Nephron (organoid): ENCODE results near the gene PPM1F.
A peak's percentile ranks its signal among the peaks of the same experiment; 100 is the strongest.

Experiments
- H3K27ac Mint-ChIP-seq, 3 experiments: 2 replicates each; pipeline ENCODE4 v1.8.0; 2020; ENCODE audit warnings: mixed read lengths in 3 of 3, mild to moderate bottlenecking in 2 of 3, moderate library complexity in 1 of 3
- H3K27me3 Mint-ChIP-seq: 2 replicates; pipeline ENCODE4 v1.8.0; 2021; ENCODE audit warnings: low read depth, mild to moderate bottlenecking, moderate library complexity, mixed read lengths
- H3K36me3 Mint-ChIP-seq: 2 replicates; pipeline ENCODE4 v1.8.0; 2020; ENCODE audit warnings: low read depth, mixed read lengths
- H3K4me1 Mint-ChIP-seq: 2 replicates; pipeline ENCODE4 v1.8.0; 2020; ENCODE audit warnings: mixed read lengths
- H3K4me3 Mint-ChIP-seq, 3 experiments: 2 replicates each; pipeline ENCODE4 v1.8.0; 2020; ENCODE audit warnings: mild to moderate bottlenecking in 3 of 3, mixed read lengths in 3 of 3, moderate library complexity in 2 of 3
- H3K9me3 Mint-ChIP-seq: 2 replicates; pipeline ENCODE4 v1.8.0; 2020; ENCODE audit warnings: mixed read lengths
- CTCF ChIP-seq, 3 experiments: fragments of 200-600 bp; sonication (generic); IDR thresholded peaks; one replicate each; pipeline ENCODE4 v1.5.0; 2021; ENCODE audit warnings: antibody characterized with exemption in 3 of 3; ENCODE audit not compliant: unreplicated experiment in 3 of 3

PPM1F gene

GRCh38 chr22:21952586-21953571 is at the start of gene PPM1F:
Gene PPM1F, minus strand, starts transcription at chr22:21952848. Its CDS starts 6,800 bp downstream, at chr22:21946048.
- H3K4me3 Mint-ChIP-seq: peak within 1 kb of the TSS; percentile 88 to 92 (median 89)
- no peaks in the 10 kb centered on the region for H3K27me3 Mint-ChIP-seq

GRCh38 chr22:22001664-22002525 is 49.2 kb upstream of the PPM1F start:
- no peaks in the 10 kb centered on the region for H3K4me1 Mint-ChIP-seq
- no peak overlapping the region for H3K27ac Mint-ChIP-seq

More at GRCh38 chr22:21952586-21953571, at the start of gene PPM1F:
- Mint-ChIP-seq H3K27ac (peak within 1 kb of the TSS; percentile 39 to 74 (median 62)), H3K4me1 (peaks cover 31% of the 10 kb centered on the region), H3K36me3 (no peaks in the 10 kb centered on the region), H3K9me3 (no peaks in the 10 kb centered on the region)
- TF ChIP-seq CTCF (IDR thresholded peaks at IDR 0.05; ENCODE audit: unreplicated experiment in 3 of 3): peak; percentile 74 to 90 (median 88)

GRCh38 chr22:21998595-21999247 is 46.1 kb upstream of the PPM1F start:
- H3K27ac Mint-ChIP-seq: no peak overlapping the region
- no peaks in the 10 kb centered on the region for H3K9me3 Mint-ChIP-seq
- TF ChIP-seq CTCF (IDR thresholded peaks at IDR 0.05; ENCODE audit: unreplicated experiment in 3 of 3): no peak
- no peaks in the 10 kb centered on the region for H3K4me1 Mint-ChIP-seq
- H3K27me3 Mint-ChIP-seq: peaks cover 60% of the 10 kb centered on the region
- no peaks in the 10 kb centered on the region for H3K36me3 Mint-ChIP-seq
- no peak overlapping the region for H3K4me3 Mint-ChIP-seq

More at GRCh38 chr22:22001664-22002525, 49.2 kb upstream of the PPM1F start:
- Mint-ChIP-seq H3K36me3 (no peaks in the 10 kb centered on the region), H3K4me3 (no peak overlapping the region), H3K9me3 (no peaks in the 10 kb centered on the region), H3K27me3 (peaks cover 43% of the 10 kb centered on the region)
- no peak for TF ChIP-seq CTCF (IDR thresholded peaks at IDR 0.05; ENCODE audit: unreplicated experiment in 3 of 3)

- no peak overlapping the region for H3K4me3 Mint-ChIP-seq
- no peak for TF ChIP-seq CTCF (IDR thresholded peaks at IDR 0.05; ENCODE audit: unreplicated experiment in 3 of 3)
- peaks cover 50% of the 10 kb centered on the region for H3K27me3 Mint-ChIP-seq
- H3K4me1 Mint-ChIP-seq: peaks cover under 1% of the 10 kb centered on the region
- H3K9me3 Mint-ChIP-seq: no peaks in the 10 kb centered on the region
- no peak overlapping the region for H3K27ac Mint-ChIP-seq
- H3K36me3 Mint-ChIP-seq: no peaks in the 10 kb centered on the region
Measured at GRCh38 chr22:21996175-21996720, 43.6 kb upstream of the PPM1F start.

GRCh38 chr22:21995660-21996059 is 43.0 kb upstream of the PPM1F start:
- no peak for TF ChIP-seq CTCF (IDR thresholded peaks at IDR 0.05; ENCODE audit: unreplicated experiment in 3 of 3)
- no peak overlapping the region for H3K27ac Mint-ChIP-seq
- no peak overlapping the region for H3K4me3 Mint-ChIP-seq
- H3K36me3 Mint-ChIP-seq: no peaks in the 10 kb centered on the region
- peaks cover 6% of the 10 kb centered on the region for H3K4me1 Mint-ChIP-seq
- H3K9me3 Mint-ChIP-seq: no peaks in the 10 kb centered on the region
- H3K27me3 Mint-ChIP-seq: peaks cover 46% of the 10 kb centered on the region
